Tibial nerve (tissue), 4 donors: ENCODE results near the gene PLEKHO2. TPM values are rescaled to one million over a fixed set of nuclear protein-coding genes. Genes with fewer than 3 reads are reported as not detected.

Source experiments
- DNase-seq, 2 donors: peaks; one replicate each; pipeline ENCODE4 v3.0.0-alpha.2; 2019; ENCODE audit warnings: low spot score in 2 of 2
- H3K27ac ChIP-seq, 4 donors: fragments of 200-600 bp; sonication (generic) in 3 of 4; one replicate each; pipeline ENCODE4 v1.5.1; 2017 to 2019; ENCODE audit warnings: mild to moderate bottlenecking in 1 of 4
- H3K27me3 ChIP-seq, 2 donors: fragments of 200-600 bp; sonication (generic) in 1 of 2; one replicate each; pipeline versions ENCODE4 v1.5.1 to v1.6.0; 2017 to 2019
- H3K36me3 ChIP-seq, 3 donors: fragments of 200-600 bp; sonication (generic); one replicate each; pipeline ENCODE4 v1.5.1; 2018 to 2019
- H3K4me1 ChIP-seq, 4 donors: fragments of 200-600 bp; sonication (generic) in 3 of 4; one replicate each; pipeline ENCODE4 v1.5.1; 2017 to 2019
- H3K4me3 ChIP-seq, 4 donors: fragments of 200-600 bp; sonication (generic) in 3 of 4; one replicate each; pipeline ENCODE4 v1.5.1; 2017 to 2019; ENCODE audit warnings: mild to moderate bottlenecking in 1 of 4, moderate library complexity in 1 of 4
- H3K9me3 ChIP-seq, 4 donors: fragments of 200-600 bp; sonication (generic) in 3 of 4; one replicate each; pipeline ENCODE4 v1.5.1; 2017 to 2019
- CTCF ChIP-seq, 5 experiments: fragments of 200-600 bp in 3 of 5; fragments of 450-650 bp in 2 of 5; sonication (generic) in 3 of 5; IDR thresholded peaks; one replicate each; pipeline ENCODE4 v1.5.1; 2016 to 2019; ENCODE audit warnings: antibody characterized with exemption in 5 of 5, mild to moderate bottlenecking in 3 of 5, moderate library complexity in 2 of 5
- EP300 ChIP-seq, 2 donors: sonication (generic); formaldehyde crosslinking; IDR thresholded peaks; one replicate each; pipeline ENCODE4 v1.6.1; 2017; ENCODE audit warnings: antibody characterized with exemption in 2 of 2, mild to moderate bottlenecking in 1 of 2
- POLR2A ChIP-seq, 2 donors: fragments of 450-650 bp; IDR thresholded peaks; one replicate each; pipeline ENCODE4 v1.6.1; 2017; ENCODE audit warnings: antibody characterized with exemption in 2 of 2, mild to moderate bottlenecking in 2 of 2, moderate library complexity in 2 of 2
- WGBS, 2 donors: methylation state at CpG; one replicate each; pipeline ENCODE4 v1.1.5; 2018; 5-methylcytosine and 5-hydroxymethylcytosine counted together
- total RNA-seq, 4 donors: library from RNA; depleted of rRNA; stranded (reverse); fragments of >200 nt; gene quantifications; one replicate each; pipeline ENCODE4 v1.1.0, GENCODE V29; 2016

Gene PLEKHO2
- total RNA-seq, 4 donors from 2014 or later, result 40.8 to 69.9 (median 60.2) TPM

GRCh38 chr15:64897345-64897985 lies 55.8 kb downstream of the PLEKHO2 start:
- no peak for DNase-seq
- TF ChIP-seq EP300 (IDR thresholded peaks at IDR 0.05) (peak in 1 of 2 donors; percentile 80), CTCF (IDR thresholded peaks at IDR 0.05) (no peak), POLR2A (IDR thresholded peaks at IDR 0.05) (no peak)
- Histone ChIP-seq H3K9me3 (peaks cover 0 to 15% (median 2%) of the 10 kb centered on the region in 4 donors), H3K36me3 (peaks cover 0 to 3% (median 0%) of the 10 kb centered on the region in 3 donors), H3K27ac (peak overlapping the region; percentile 62 to 95 (median 87)), H3K4me1 (peaks cover 0 to 67% (median 54%) of the 10 kb centered on the region in 4 donors), H3K27me3 (no peaks in the 10 kb centered on the region), H3K4me3 (no peak overlapping the region)
- 26 to 35% methylated on average over 5 of the region's 6 CpGs for WGBS, 2 donors

GRCh38 chr15:64898406-64898805 lies 56.7 kb downstream of the PLEKHO2 start:
- H3K4me3 ChIP-seq, result no peak overlapping the region
- H3K9me3 ChIP-seq, result peaks cover 0 to 15% (median 2%) of the 10 kb centered on the region in 4 donors
- no peak for DNase-seq
- WGBS, 2 donors, result 68 to 83% methylated on average over 4 of the region's 4 CpGs
- peaks cover 0 to 57% (median 46%) of the 10 kb centered on the region in 4 donors for H3K4me1 ChIP-seq
- H3K27ac ChIP-seq, result peak overlapping the region in 3 of 4 donors; percentile 86 to 95 (median 88)
- H3K36me3 ChIP-seq, result peaks cover 0 to 3% (median 0%) of the 10 kb centered on the region in 3 donors
- TF ChIP-seq POLR2A (IDR thresholded peaks at IDR 0.05), result no peak
- no peak for TF ChIP-seq CTCF (IDR thresholded peaks at IDR 0.05)
- no peak for TF ChIP-seq EP300 (IDR thresholded peaks at IDR 0.05)
- H3K27me3 ChIP-seq, result no peaks in the 10 kb centered on the region

GRCh38 chr15:64901141-64901540 lies 59.4 kb downstream of the PLEKHO2 start:
- Histone ChIP-seq H3K27me3 (no peaks in the 10 kb centered on the region), H3K4me1 (peaks cover 0 to 41% (median 22%) of the 10 kb centered on the region in 4 donors), H3K9me3 (peaks cover 0 to 15% (median 2%) of the 10 kb centered on the region in 4 donors), H3K36me3 (peaks cover 0 to 3% (median 0%) of the 10 kb centered on the region in 3 donors), H3K27ac (no peak overlapping the region), H3K4me3 (no peak overlapping the region)
- no peak for DNase-seq
- 97 to 98% methylated on average over 5 of the region's 5 CpGs for WGBS, 2 donors
- TF ChIP-seq CTCF (IDR thresholded peaks at IDR 0.05), result no peak
- no peak for TF ChIP-seq POLR2A (IDR thresholded peaks at IDR 0.05)
- TF ChIP-seq EP300 (IDR thresholded peaks at IDR 0.05), result no peak

GRCh38 chr15:64901914-64902313 lies 60.2 kb downstream of the PLEKHO2 start:
- DNase-seq, result no peak
- Histone ChIP-seq H3K4me1 (peaks cover 0 to 34% (median 15%) of the 10 kb centered on the region in 4 donors), H3K9me3 (peaks cover 0 to 15% (median 2%) of the 10 kb centered on the region in 4 donors), H3K27ac (no peak overlapping the region), H3K36me3 (peaks cover 0 to 3% (median 0%) of the 10 kb centered on the region in 3 donors), H3K4me3 (no peak overlapping the region), H3K27me3 (no peaks in the 10 kb centered on the region)
- 48 to 94% methylated on average over 2 of the region's 2 CpGs for WGBS, 2 donors
- TF ChIP-seq POLR2A (IDR thresholded peaks at IDR 0.05), result no peak
- TF ChIP-seq EP300 (IDR thresholded peaks at IDR 0.05), result no peak
- no peak for TF ChIP-seq CTCF (IDR thresholded peaks at IDR 0.05)

- 88 to 89% methylated on average over 4 of the region's 4 CpGs for WGBS, 2 donors
- TF ChIP-seq EP300 (IDR thresholded peaks at IDR 0.05), result no peak
- TF ChIP-seq POLR2A (IDR thresholded peaks at IDR 0.05), result no peak
- TF ChIP-seq CTCF (IDR thresholded peaks at IDR 0.05), result no peak
- Histone ChIP-seq H3K36me3 (peaks cover 0 to 3% (median 0%) of the 10 kb centered on the region in 3 donors), H3K9me3 (peaks cover 0 to 15% (median 2%) of the 10 kb centered on the region in 4 donors), H3K4me1 (peaks cover 0 to 24% (median 8%) of the 10 kb centered on the region in 4 donors), H3K27ac (no peak overlapping the region), H3K27me3 (no peaks in the 10 kb centered on the region), H3K4me3 (no peak overlapping the region)
- DNase-seq, result no peak
These were observed 61.1 kb downstream of the PLEKHO2 start for GRCh38 chr15:64902863-64903262.
